K562 (cell line): ENCODE results near the gene CTSS.

Experiments
- CHD1 ChIP-seq: fragments of 200-600 bp; sonication (generic); IDR thresholded peaks from one replicate; pipeline ENCODE4 v1.6.1; 2012; ENCODE audit warnings: mild to moderate bottlenecking, moderate library complexity, low read length, inconsistent platforms
- JUN ChIP-seq, 2 experiments: sonication (generic) in 1 of 2; formaldehyde crosslinking in 1 of 2; IDR thresholded peaks; 2 replicates each; pipeline versions ENCODE4 v1.6.1 to v1.8.0; 2012 to 2022; ENCODE audit warnings: borderline replicate concordance in 2 of 2, mild to moderate bottlenecking in 2 of 2, improper control_type of control experiment in 1 of 2, low read depth in 1 of 2, low read length in 1 of 2, missing genetic modification reagents in 1 of 2
- JUND ChIP-seq, 2 experiments: IDR thresholded peaks; 2 replicates in 1 of 2; 3 replicates in 1 of 2; pipeline ENCODE4 v1.6.1; 2011; ENCODE audit warnings: borderline replicate concordance in 2 of 2, low read depth in 2 of 2, low read length in 2 of 2, improper control_type of control experiment in 1 of 2, missing biosample characterization in 1 of 2, missing genetic modification characterization in 1 of 2, missing genetic modification reagents in 1 of 2
- ZC3H4 ChIP-seq: sonication (generic); formaldehyde crosslinking; IDR thresholded peaks from 2 replicates; pipeline ENCODE4 v1.9.0; 2021; ENCODE audit warnings: missing genetic modification reagents, borderline replicate concordance
- ZNF121 ChIP-seq: sonication (generic); formaldehyde crosslinking; conservative IDR thresholded peaks from 2 replicates; pipeline ENCODE4 v1.8.0; 2022; ENCODE audit warnings: missing genetic modification reagents
- ZNF175 ChIP-seq: fragments of 200-800 bp; sonication (Bioruptor generic); IDR thresholded peaks from 2 replicates; pipeline ENCODE4 v1.6.1; 2016; ENCODE audit warnings: low read depth, mild to moderate bottlenecking, missing genetic modification characterization, missing compliant biosample characterization
- TF ChIP-seq, protein P1 (sequence below), 3 experiments: IDR thresholded peaks in 2 of 3; conservative IDR thresholded peaks in 1 of 3; 2 replicates each; pipeline ENCODE4 v1.5.1; 2011 to 2012; ENCODE audit warnings: low read length in 3 of 3, mild to moderate bottlenecking in 3 of 3, control low read depth in 2 of 3, improper control_type of control experiment in 1 of 3, inconsistent platforms in 1 of 3, low read depth in 1 of 3, mixed read lengths in 1 of 3, moderate library complexity in 1 of 3; ENCODE audit not compliant: insufficient read depth in 2 of 3
- TF ChIP-seq, protein P2 (sequence below): sonication (generic); formaldehyde crosslinking; IDR thresholded peaks from 2 replicates; pipeline ENCODE4 v1.5.0; 2020; ENCODE audit warnings: missing genetic modification reagents

DNA sequence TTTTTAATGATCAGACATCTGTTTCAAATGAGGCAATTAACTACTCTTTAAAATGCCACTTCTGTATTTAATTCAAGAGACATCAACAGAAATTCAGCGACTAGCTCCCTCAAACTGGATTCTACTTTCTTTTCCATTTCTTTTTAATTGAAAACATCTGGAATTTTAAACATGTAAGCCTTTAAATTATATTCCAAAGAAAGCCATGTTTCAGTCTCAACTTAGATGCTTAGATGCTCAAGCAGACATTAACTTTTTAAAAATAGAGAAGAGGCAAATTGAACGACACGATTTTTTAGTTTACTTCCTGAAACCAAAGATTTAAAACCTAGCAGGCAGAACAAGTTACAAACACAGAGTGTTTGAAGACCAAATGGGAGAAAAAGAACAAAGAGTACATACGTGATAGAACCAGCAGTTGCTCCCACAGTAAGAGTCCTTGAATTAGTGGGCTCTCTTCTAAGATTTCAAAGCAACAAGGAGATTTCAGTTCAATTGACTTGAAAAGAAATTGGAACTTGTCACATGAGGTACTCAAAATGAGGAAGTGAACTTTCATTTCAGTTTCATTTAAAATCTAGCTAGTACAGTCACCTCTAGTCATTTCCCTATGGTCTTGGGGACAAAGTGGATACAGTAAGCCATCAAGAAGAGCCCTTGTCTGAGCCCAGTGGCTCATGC lies at the start of gene CTSS:
- TF ChIP-seq, protein P1, sequence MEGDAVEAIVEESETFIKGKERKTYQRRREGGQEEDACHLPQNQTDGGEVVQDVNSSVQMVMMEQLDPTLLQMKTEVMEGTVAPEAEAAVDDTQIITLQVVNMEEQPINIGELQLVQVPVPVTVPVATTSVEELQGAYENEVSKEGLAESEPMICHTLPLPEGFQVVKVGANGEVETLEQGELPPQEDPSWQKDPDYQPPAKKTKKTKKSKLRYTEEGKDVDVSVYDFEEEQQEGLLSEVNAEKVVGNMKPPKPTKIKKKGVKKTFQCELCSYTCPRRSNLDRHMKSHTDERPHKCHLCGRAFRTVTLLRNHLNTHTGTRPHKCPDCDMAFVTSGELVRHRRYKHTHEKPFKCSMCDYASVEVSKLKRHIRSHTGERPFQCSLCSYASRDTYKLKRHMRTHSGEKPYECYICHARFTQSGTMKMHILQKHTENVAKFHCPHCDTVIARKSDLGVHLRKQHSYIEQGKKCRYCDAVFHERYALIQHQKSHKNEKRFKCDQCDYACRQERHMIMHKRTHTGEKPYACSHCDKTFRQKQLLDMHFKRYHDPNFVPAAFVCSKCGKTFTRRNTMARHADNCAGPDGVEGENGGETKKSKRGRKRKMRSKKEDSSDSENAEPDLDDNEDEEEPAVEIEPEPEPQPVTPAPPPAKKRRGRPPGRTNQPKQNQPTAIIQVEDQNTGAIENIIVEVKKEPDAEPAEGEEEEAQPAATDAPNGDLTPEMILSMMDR (IDR thresholded peaks at IDR 0.05 in 2 of 3, conservative IDR thresholded peaks at IDR 0.05 in 1 of 3; ENCODE audit: insufficient read depth in 2 of 3, low read depth in 1 of 3, low read length in 3 of 3), result no peak
- TF ChIP-seq ZC3H4 (no peak), ZNF175 (CRISPR knock-in tag) (no peak; the same call in 1 of the 2 replicates), JUND (IDR thresholded peaks at IDR 0.05; ENCODE audit: borderline replicate concordance, low read depth, low read length) (no peak), JUND (tag; IDR thresholded peaks at IDR 0.05; ENCODE audit: borderline replicate concordance, low read depth, low read length) (no peak), ZNF121 (CRISPR knock-in tag) (no peak), CHD1 (no peak), JUN (IDR thresholded peaks at IDR 0.05; ENCODE audit: borderline replicate concordance, low read depth, low read length) (no peak), JUN (CRISPR knock-in tag; IDR thresholded peaks at IDR 0.05; ENCODE audit: borderline replicate concordance) (no peak)
- TF ChIP-seq, protein P2, sequence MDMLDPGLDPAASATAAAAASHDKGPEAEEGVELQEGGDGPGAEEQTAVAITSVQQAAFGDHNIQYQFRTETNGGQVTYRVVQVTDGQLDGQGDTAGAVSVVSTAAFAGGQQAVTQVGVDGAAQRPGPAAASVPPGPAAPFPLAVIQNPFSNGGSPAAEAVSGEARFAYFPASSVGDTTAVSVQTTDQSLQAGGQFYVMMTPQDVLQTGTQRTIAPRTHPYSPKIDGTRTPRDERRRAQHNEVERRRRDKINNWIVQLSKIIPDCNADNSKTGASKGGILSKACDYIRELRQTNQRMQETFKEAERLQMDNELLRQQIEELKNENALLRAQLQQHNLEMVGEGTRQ (CRISPR knock-in tag), result no peak
